ENCODE measurements around the gene HBEGF.

The HBEGF gene

GRCh38 chr5:140346348-140347221 lies at the start of gene HBEGF:
Gene HBEGF (minus strand): TSS chr5:140346603. CDS start chr5:140346328, 275 bp downstream.
- DNase-seq, result peak in 2 of 4 experiments; percentile 18 to 39

GRCh38 chr5:140393738-140394137 lies 47.3 kb upstream of the HBEGF start:
- no peak for DNase-seq

GRCh38 chr5:140391732-140392131 lies 45.3 kb upstream of the HBEGF start:
- DNase-seq, result no peak

GRCh38 chr5:140391312-140391711 lies 44.9 kb upstream of the HBEGF start:
- DNase-seq, result no peak

GRCh38 chr5:140388052-140388451 lies 41.6 kb upstream of the HBEGF start:
- DNase-seq, result no peak

GRCh38 chr5:140383300-140383699 lies 36.9 kb upstream of the HBEGF start:
- DNase-seq, result no peak

- DNase-seq, result no peak
Observed at GRCh38 chr5:140382866-140383265, 36.5 kb upstream of the HBEGF start.

GRCh38 chr5:140381972-140382371 lies 35.6 kb upstream of the HBEGF start:
- DNase-seq, result no peak

GRCh38 chr5:140381351-140381750 lies 34.9 kb upstream of the HBEGF start:
- DNase-seq, result no peak

- DNase-seq, result peak in 1 of 4 experiments; percentile 5
Observed at GRCh38 chr5:140372971-140373487, 26.6 kb upstream of the HBEGF start.

GRCh38 chr5:140371356-140372151 lies 25.2 kb upstream of the HBEGF start:
- no peak for DNase-seq

- no peak for DNase-seq
Observed at GRCh38 chr5:140367256-140368013, 21.0 kb upstream of the HBEGF start.

- no peak for DNase-seq
Observed at GRCh38 chr5:140366589-140367255, 20.3 kb upstream of the HBEGF start.

- no peak for DNase-seq
Observed at GRCh38 chr5:140365941-140366340, 19.5 kb upstream of the HBEGF start.

- DNase-seq, result no peak
Observed at GRCh38 chr5:140365282-140365681, 18.9 kb upstream of the HBEGF start.

GRCh38 chr5:140364472-140364765 lies 18.0 kb upstream of the HBEGF start:
- DNase-seq, result no peak

GRCh38 chr5:140363631-140364471 lies 17.4 kb upstream of the HBEGF start:
- DNase-seq, result no peak

GRCh38 chr5:140362875-140363630 lies 16.6 kb upstream of the HBEGF start:
- DNase-seq, result peak; percentile 75 to 80 (median 78)

GRCh38 chr5:140362311-140362710 lies 15.9 kb upstream of the HBEGF start:
- DNase-seq, result no peak

GRCh38 chr5:140361901-140362300 lies 15.5 kb upstream of the HBEGF start:
- DNase-seq, result no peak
